HCT116 (cell line): ENCODE results near the gene TRIM45. TPM values are rescaled to one million over a fixed set of nuclear protein-coding genes. Genes with fewer than 3 reads are reported as not detected.
A peak's percentile ranks its signal among the peaks of the same experiment; 100 is the strongest.

Experiments
- ATAC-seq: fragments of 200-7000 bp; cut with Tn5 transposase; 2 replicates; pipeline ENCODE4 v1.9.1; 2020; ENCODE audit warnings: mild to moderate bottlenecking, moderate library complexity
- BruUV-seq: library from RNA; stranded (reverse); fragments of 400-500 nt; replicated peaks from 2 replicates; lab custom pipeline; 2021; lab: Mats Ljungman, UMichigan
- CTCF ChIA-PET: fragments of 300-600 bp; sonication (Branson Sonifier 250); formaldehyde crosslinking; loops from one replicate; lab custom pipeline; 2021; ENCODE audit warnings: antibody characterized with exemption; lab: Charles Lee
- POLR2A ChIA-PET: fragments of 300-600, 350-600 bp; sonication (Branson Sonifier 250); formaldehyde crosslinking; loops from one replicate; lab custom pipeline; 2021; ENCODE audit warnings: antibody characterized with exemption; lab: Charles Lee
- RAD21 ChIA-PET, 2 experiments: fragments of 300-600 bp; sonication (Branson Sonifier 250); formaldehyde crosslinking; loops; one replicate each; lab custom pipeline; 2023; ENCODE audit warnings: low total read pairs in 2 of 2; ENCODE audit not compliant: uncharacterized antibody in 2 of 2, unreplicated experiment in 2 of 2, low non-redundant PET in 1 of 2; lab: Charles Lee
- DNase-seq: peaks from one replicate; pipeline ENCODE4 v3.0.0-alpha.2; 2010; ENCODE audit warnings: low read depth, low spot score
- H2AFZ ChIP-seq: fragments of 200-600 bp; shearing (Covaris generic), sonication (generic); 2 replicates; pipeline ENCODE4 v1.6.1; 2017; ENCODE audit warnings: low read depth, mixed run types, mixed read lengths, antibody characterized with exemption, low read length; ENCODE audit not compliant: poor library complexity, severe bottlenecking
- H3K27ac ChIP-seq: 2 replicates; pipeline ENCODE4 v1.5.1; 2012; ENCODE audit warnings: low read depth, low read length
- H3K27me3 ChIP-seq: fragments of 200-600 bp; sonication (generic); 2 replicates; pipeline ENCODE4 v1.6.1; 2016; ENCODE audit warnings: mixed run types, low read length, mixed read lengths; ENCODE audit not compliant: insufficient read depth
- H3K36me3 ChIP-seq, 2 experiments: fragments of 200-500 bp in 1 of 2; fragments of 200-600 bp in 1 of 2; sonication (Bioruptor generic) in 1 of 2; sonication (generic) in 1 of 2; 2 replicates each; pipeline versions ENCODE4 v1.5.1 to v1.6.1; 2014 to 2016; ENCODE audit warnings: low read length in 2 of 2, inconsistent platforms in 1 of 2, mixed read lengths in 1 of 2, mixed run types in 1 of 2; ENCODE audit not compliant: insufficient read depth in 2 of 2, control insufficient read depth in 1 of 2
- H3K4me1 ChIP-seq, 2 experiments: fragments of 200-600 bp in 1 of 2; sonication (generic) in 1 of 2; 2 replicates each; pipeline versions ENCODE4 v1.5.1 to v1.6.1; 2012 to 2017; ENCODE audit warnings: low read length in 2 of 2, inconsistent platforms in 1 of 2, mild to moderate bottlenecking in 1 of 2, mixed read lengths in 1 of 2, mixed run types in 1 of 2, moderate library complexity in 1 of 2; ENCODE audit not compliant: insufficient read depth in 2 of 2, control insufficient read depth in 1 of 2
- H3K4me2 ChIP-seq: fragments of 200-600 bp; sonication (generic); 2 replicates; pipeline ENCODE4 v1.6.1; 2017; ENCODE audit warnings: mixed run types, low read length, mixed read lengths
- H3K4me3 ChIP-seq, 2 experiments: fragments of 200-600 bp in 1 of 2; sonication (generic) in 1 of 2; replicated peaks in 1 of 2; 2 replicates each; pipeline ENCODE4 v1.5.1; 2011 to 2016; ENCODE audit warnings: low read length in 2 of 2, control low read depth in 1 of 2, low read depth in 1 of 2, mild to moderate bottlenecking in 1 of 2, mixed read lengths in 1 of 2, mixed run types in 1 of 2
- H3K79me2 ChIP-seq: fragments of 200-600 bp; sonication (generic); 2 replicates; pipeline ENCODE4 v1.6.1; 2017; ENCODE audit warnings: mild to moderate bottlenecking, mixed run types, low read length, moderate library complexity, mixed read lengths; ENCODE audit not compliant: insufficient read depth
- H3K9ac ChIP-seq: fragments of 200-600 bp; sonication (generic); 2 replicates; pipeline ENCODE4 v1.6.1; 2016; ENCODE audit warnings: low read length, mixed read lengths
- H3K9me2 ChIP-seq: fragments of 200-600 bp; sonication (generic), shearing (Covaris generic); 2 replicates; pipeline ENCODE4 v1.6.1; 2017; ENCODE audit warnings: mixed run types, mild to moderate bottlenecking, moderate library complexity; ENCODE audit not compliant: insufficient read depth
- H3K9me3 ChIP-seq, 2 experiments: fragments of 200-500 bp in 1 of 2; fragments of 200-600 bp in 1 of 2; sonication (Bioruptor generic) in 1 of 2; sonication (generic) in 1 of 2; 2 replicates each; pipeline ENCODE4 v1.6.1; 2014 to 2017; ENCODE audit warnings: low read length in 2 of 2, mixed read lengths in 2 of 2, inconsistent platforms in 1 of 2, low read depth in 1 of 2, mild to moderate bottlenecking in 1 of 2, mixed run types in 1 of 2, moderate library complexity in 1 of 2; ENCODE audit not compliant: control insufficient read depth in 1 of 2, insufficient read depth in 1 of 2
- H4K20me1 ChIP-seq: fragments of 200-600 bp; sonication (generic), shearing (Covaris generic); 2 replicates; pipeline ENCODE4 v1.6.1; 2017; ENCODE audit warnings: mixed run types, mild to moderate bottlenecking, moderate library complexity; ENCODE audit not compliant: insufficient read depth
- ELF1 ChIP-seq: IDR thresholded peaks from 2 replicates; pipeline ENCODE4 v1.6.1; 2012; ENCODE audit warnings: low read depth, borderline replicate concordance
- ZNF274 ChIP-seq: fragments of 200-500 bp; sonication (Bioruptor generic); IDR thresholded peaks from 2 replicates; pipeline ENCODE4 v1.6.1; 2014; ENCODE audit warnings: mild to moderate bottlenecking, low read depth, low read length, inconsistent platforms
- intact Hi-C: fragments of 100-400 bp; cut with micrococcal nuclease; formaldehyde crosslinking; loops from 2 replicates; pipeline ENCODE4 v1.10.0; 2022
- total RNA-seq: library from RNA; stranded (reverse); gene quantifications from one replicate; pipeline ENCODE4 v1.2.1, GENCODE V29; 2021; ENCODE audit not compliant: unreplicated experiment
- TF ChIP-seq, protein P1 (sequence below): IDR thresholded peaks from 2 replicates; pipeline ENCODE4 v1.6.1; 2011; ENCODE audit warnings: mild to moderate bottlenecking, low read length, moderate library complexity; ENCODE audit not compliant: insufficient replicate concordance; ENCODE audit errors: extremely low read depth
- TF ChIP-seq, protein P2 (sequence below), 3 experiments: fragments of 200-600 bp in 1 of 3; sonication (generic) in 1 of 3; IDR thresholded peaks in 2 of 3; conservative IDR thresholded peaks in 1 of 3; 2 replicates each; pipeline ENCODE4 v1.5.1; 2012 to 2017; ENCODE audit warnings: low read depth in 2 of 3, low read length in 2 of 3, antibody characterized with exemption in 1 of 3, borderline replicate concordance in 1 of 3, control low read depth in 1 of 3, mild to moderate bottlenecking in 1 of 3, mixed read lengths in 1 of 3, mixed run types in 1 of 3, moderate library complexity in 1 of 3; ENCODE audit not compliant: insufficient read depth in 1 of 3

Gene TRIM45
- total RNA-seq, 1 experiment from 2014 or later = 3.5 TPM

- Histone ChIP-seq H3K9me2 (no peaks in the 10 kb centered on the region), H2AFZ (no peak overlapping the region), H3K79me2 (no peaks in the 10 kb centered on the region), H3K4me3 (no peak overlapping the region), H3K27ac (no peak overlapping the region), H4K20me1 (no peaks in the 10 kb centered on the region), H3K9me3 (no peaks in the 10 kb centered on the region), H3K4me2 (no peak overlapping the region), H3K36me3 (no peaks in the 10 kb centered on the region), H3K27me3 (peaks cover 9% of the 10 kb centered on the region; the same call in 1 of the 2 replicates), H3K9ac (no peak overlapping the region), H3K4me1 (peaks cover 0 to 14% of the 10 kb centered on the region in 2 experiments; a peak in 1 of 4 replicates)
- ATAC-seq (no peak), DNase-seq (no peak)
- ChIA-PET RAD21 (no interaction called here), POLR2A (no interaction called here), CTCF (interaction anchor here (1.1 kb wide), 1 partner anchor 13 kb away, joined by 4 read pairs; no protein-coding TSS in a partner anchor)
- BruUV-seq = no TSS peak
- intact Hi-C loops = loop anchor here (10.0 kb wide), 1 partner anchor 632 kb away; no protein-coding TSS in a partner anchor
- no peak for TF ChIP-seq ELF1
These were observed 1.7 kb upstream of the TRIM45 start for GRCh38 chr1:117123274-117123673.

- Histone ChIP-seq H3K79me2 (no peaks in the 10 kb centered on the region), H3K9ac (0 out of 2 replicates have a peak overlapping the region, but pooled peaks have one; percentile 70), H3K4me3 (peak overlapping the region; percentile 46 to 67; a peak in 2 of 4 replicates), H3K4me1 (peaks cover 0 to 14% of the 10 kb centered on the region in 2 experiments; a peak in 1 of 4 replicates), H4K20me1 (no peaks in the 10 kb centered on the region), H3K4me2 (peak overlapping the region; percentile 94), H3K27ac (no peak overlapping the region), H3K27me3 (peaks cover 9% of the 10 kb centered on the region; the same call in 1 of the 2 replicates), H3K36me3 (no peaks in the 10 kb centered on the region), H3K9me2 (no peaks in the 10 kb centered on the region), H2AFZ (peak overlapping the region; percentile 95), H3K9me3 (no peaks in the 10 kb centered on the region)
- TF ChIP-seq, protein P1, sequence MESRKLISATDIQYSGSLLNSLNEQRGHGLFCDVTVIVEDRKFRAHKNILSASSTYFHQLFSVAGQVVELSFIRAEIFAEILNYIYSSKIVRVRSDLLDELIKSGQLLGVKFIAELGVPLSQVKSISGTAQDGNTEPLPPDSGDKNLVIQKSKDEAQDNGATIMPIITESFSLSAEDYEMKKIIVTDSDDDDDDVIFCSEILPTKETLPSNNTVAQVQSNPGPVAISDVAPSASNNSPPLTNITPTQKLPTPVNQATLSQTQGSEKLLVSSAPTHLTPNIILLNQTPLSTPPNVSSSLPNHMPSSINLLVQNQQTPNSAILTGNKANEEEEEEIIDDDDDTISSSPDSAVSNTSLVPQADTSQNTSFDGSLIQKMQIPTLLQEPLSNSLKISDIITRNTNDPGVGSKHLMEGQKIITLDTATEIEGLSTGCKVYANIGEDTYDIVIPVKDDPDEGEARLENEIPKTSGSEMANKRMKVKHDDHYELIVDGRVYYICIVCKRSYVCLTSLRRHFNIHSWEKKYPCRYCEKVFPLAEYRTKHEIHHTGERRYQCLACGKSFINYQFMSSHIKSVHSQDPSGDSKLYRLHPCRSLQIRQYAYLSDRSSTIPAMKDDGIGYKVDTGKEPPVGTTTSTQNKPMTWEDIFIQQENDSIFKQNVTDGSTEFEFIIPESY = no peak
- TF ChIP-seq, protein P2, sequence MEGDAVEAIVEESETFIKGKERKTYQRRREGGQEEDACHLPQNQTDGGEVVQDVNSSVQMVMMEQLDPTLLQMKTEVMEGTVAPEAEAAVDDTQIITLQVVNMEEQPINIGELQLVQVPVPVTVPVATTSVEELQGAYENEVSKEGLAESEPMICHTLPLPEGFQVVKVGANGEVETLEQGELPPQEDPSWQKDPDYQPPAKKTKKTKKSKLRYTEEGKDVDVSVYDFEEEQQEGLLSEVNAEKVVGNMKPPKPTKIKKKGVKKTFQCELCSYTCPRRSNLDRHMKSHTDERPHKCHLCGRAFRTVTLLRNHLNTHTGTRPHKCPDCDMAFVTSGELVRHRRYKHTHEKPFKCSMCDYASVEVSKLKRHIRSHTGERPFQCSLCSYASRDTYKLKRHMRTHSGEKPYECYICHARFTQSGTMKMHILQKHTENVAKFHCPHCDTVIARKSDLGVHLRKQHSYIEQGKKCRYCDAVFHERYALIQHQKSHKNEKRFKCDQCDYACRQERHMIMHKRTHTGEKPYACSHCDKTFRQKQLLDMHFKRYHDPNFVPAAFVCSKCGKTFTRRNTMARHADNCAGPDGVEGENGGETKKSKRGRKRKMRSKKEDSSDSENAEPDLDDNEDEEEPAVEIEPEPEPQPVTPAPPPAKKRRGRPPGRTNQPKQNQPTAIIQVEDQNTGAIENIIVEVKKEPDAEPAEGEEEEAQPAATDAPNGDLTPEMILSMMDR (IDR thresholded peaks at IDR 0.05 in 2 of 3, conservative IDR thresholded peaks at IDR 0.05 in 1 of 3; ENCODE audit: borderline replicate concordance in 1 of 3, insufficient read depth in 1 of 3, low read depth in 2 of 3, low read length in 2 of 3) = peak in 1 of 3 experiments; percentile 16; a peak in 1 of 6 replicates
- TF ChIP-seq ZNF274 = no peak
- BruUV-seq = no TSS peak
- ChIA-PET RAD21 (no interaction called here), CTCF (interaction anchor here (0.8 to 2.6 kb wide), 5 partner anchors 10 to 162 kb away, joined by 3 to 15 read pairs (median 4); no protein-coding TSS in a partner anchor), POLR2A (no interaction called here)
- ATAC-seq (no peak), DNase-seq (no peak)
- intact Hi-C loops = loop anchor here (10.0 kb wide), 1 partner anchor 632 kb away; no protein-coding TSS in a partner anchor
These were observed 929 bp upstream of the TRIM45 start for GRCh38 chr1:117122330-117123025.
